DOHH2 (cell line): ENCODE results near the gene AFAP1L1.

Experiments
- H3F3A ChIP-seq: fragments of 200-600 bp; sonication (generic), shearing (Covaris generic); 2 replicates; pipeline ENCODE4 v1.6.0; 2016; ENCODE audit warnings: antibody characterized with exemption, mild to moderate bottlenecking; ENCODE audit not compliant: control insufficient read depth, insufficient read depth
- H3K27ac ChIP-seq: fragments of 200-600 bp; sonication (generic); 2 replicates; pipeline ENCODE4 v1.5.1; 2014; ENCODE audit warnings: low read depth, mild to moderate bottlenecking, low read length, moderate library complexity
- H3K27me3 ChIP-seq: fragments of 200-600 bp; sonication (generic); 2 replicates; pipeline ENCODE4 v1.6.1; 2014; ENCODE audit warnings: mild to moderate bottlenecking, low read length, mixed read lengths; ENCODE audit not compliant: control insufficient read depth
- H3K36me3 ChIP-seq: fragments of 200-600 bp; sonication (generic); 2 replicates; pipeline ENCODE4 v1.6.1; 2014; ENCODE audit warnings: mild to moderate bottlenecking, low read length, moderate library complexity, mixed read lengths; ENCODE audit not compliant: control insufficient read depth
- H3K4me1 ChIP-seq: fragments of 200-600 bp; sonication (generic); 2 replicates; pipeline ENCODE4 v1.6.1; 2014; ENCODE audit warnings: mild to moderate bottlenecking, low read length, mixed read lengths; ENCODE audit not compliant: control insufficient read depth
- H3K4me2 ChIP-seq: fragments of 200-600 bp; sonication (generic); 2 replicates; pipeline ENCODE4 v1.6.0; 2014; ENCODE audit warnings: mild to moderate bottlenecking, low read length, moderate library complexity
- H3K4me3 ChIP-seq: fragments of 200-600 bp; sonication (generic); 2 replicates; pipeline ENCODE4 v1.5.1; 2014; ENCODE audit warnings: mild to moderate bottlenecking, low read length, mixed read lengths
- H3K79me2 ChIP-seq: fragments of 200-600 bp; sonication (generic); 2 replicates; pipeline ENCODE4 v1.6.1; 2014; ENCODE audit warnings: mild to moderate bottlenecking, low read length, mixed read lengths; ENCODE audit not compliant: control insufficient read depth
- H3K9me2 ChIP-seq: fragments of 200-600 bp; sonication (generic); replicated peaks from 2 replicates; pipeline ENCODE4 v1.6.1; 2014; ENCODE audit warnings: mild to moderate bottlenecking, low read length, mixed read lengths; ENCODE audit not compliant: control insufficient read depth
- H3K9me3 ChIP-seq: fragments of 200-600 bp; sonication (generic); 2 replicates; pipeline ENCODE4 v1.6.1; 2014; ENCODE audit warnings: antibody characterized with exemption, low read length, mixed read lengths; ENCODE audit not compliant: control insufficient read depth, insufficient read depth
- H4K20me1 ChIP-seq: fragments of 200-600 bp; sonication (generic); 2 replicates; pipeline ENCODE4 v1.6.0; 2014; ENCODE audit warnings: low read depth, mild to moderate bottlenecking, antibody characterized with exemption, low read length, moderate library complexity; ENCODE audit not compliant: control insufficient read depth, insufficient read depth
- EZH2phosphoT487 ChIP-seq: fragments of 200-600 bp; sonication (generic); IDR thresholded peaks from 2 replicates; pipeline ENCODE4 v1.6.1; 2017; ENCODE audit warnings: borderline replicate concordance, mild to moderate bottlenecking, antibody characterized with exemption, low read length, moderate library complexity, mixed read lengths
- TF ChIP-seq, protein P1 (sequence below): fragments of 200-600 bp; sonication (generic); IDR thresholded peaks from one replicate; pipeline ENCODE4 v1.5.1; 2014; ENCODE audit warnings: antibody characterized with exemption, mild to moderate bottlenecking, low read depth, low read length; ENCODE audit not compliant: poor library complexity, severe bottlenecking

AFAP1L1 gene

DNA sequence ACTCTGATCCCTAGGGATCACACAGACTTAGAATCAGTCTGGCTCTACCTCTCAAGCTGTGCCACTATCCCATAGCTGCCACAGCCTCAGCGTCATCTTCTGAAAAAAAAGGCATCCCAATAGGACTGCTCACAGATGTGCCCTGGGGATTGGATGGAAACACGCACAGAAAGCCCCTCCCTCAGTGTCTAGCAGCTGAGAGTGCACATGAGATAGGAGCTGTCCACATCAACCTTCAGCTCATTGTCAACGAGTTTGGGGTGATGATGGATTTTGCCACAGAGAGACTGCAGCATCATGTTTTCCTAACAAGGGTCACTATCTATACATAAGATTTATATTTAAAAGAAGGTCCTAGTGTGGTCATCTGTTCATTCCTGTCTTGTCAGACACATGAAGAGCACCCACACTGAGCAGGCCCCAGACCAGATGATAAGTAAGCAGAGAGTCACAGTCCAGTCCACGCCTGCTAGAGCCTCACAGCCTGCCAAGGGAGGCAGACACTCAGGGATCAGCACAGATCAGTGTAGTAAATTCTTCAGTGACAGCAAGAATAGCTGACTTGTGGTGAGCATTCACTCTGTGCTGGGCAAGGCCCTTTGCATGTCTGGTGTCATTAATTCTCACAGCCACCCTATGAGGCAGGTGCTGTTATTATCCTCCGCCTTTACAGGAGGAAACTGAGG is 25.8 kb downstream of the AFAP1L1 start:
- H3K79me2 ChIP-seq = no peaks in the 10 kb centered on the region
- no peak overlapping the region for H3K4me2 ChIP-seq
- no peaks in the 10 kb centered on the region for H3K27me3 ChIP-seq
- no peak overlapping the region for H3K27ac ChIP-seq
- no peaks in the 10 kb centered on the region for H4K20me1 ChIP-seq
- no peaks in the 10 kb centered on the region for H3K9me2 ChIP-seq
- peaks cover 27% of the 10 kb centered on the region for H3K4me1 ChIP-seq
- H3K9me3 ChIP-seq = no peaks in the 10 kb centered on the region
- TF ChIP-seq, protein P1, sequence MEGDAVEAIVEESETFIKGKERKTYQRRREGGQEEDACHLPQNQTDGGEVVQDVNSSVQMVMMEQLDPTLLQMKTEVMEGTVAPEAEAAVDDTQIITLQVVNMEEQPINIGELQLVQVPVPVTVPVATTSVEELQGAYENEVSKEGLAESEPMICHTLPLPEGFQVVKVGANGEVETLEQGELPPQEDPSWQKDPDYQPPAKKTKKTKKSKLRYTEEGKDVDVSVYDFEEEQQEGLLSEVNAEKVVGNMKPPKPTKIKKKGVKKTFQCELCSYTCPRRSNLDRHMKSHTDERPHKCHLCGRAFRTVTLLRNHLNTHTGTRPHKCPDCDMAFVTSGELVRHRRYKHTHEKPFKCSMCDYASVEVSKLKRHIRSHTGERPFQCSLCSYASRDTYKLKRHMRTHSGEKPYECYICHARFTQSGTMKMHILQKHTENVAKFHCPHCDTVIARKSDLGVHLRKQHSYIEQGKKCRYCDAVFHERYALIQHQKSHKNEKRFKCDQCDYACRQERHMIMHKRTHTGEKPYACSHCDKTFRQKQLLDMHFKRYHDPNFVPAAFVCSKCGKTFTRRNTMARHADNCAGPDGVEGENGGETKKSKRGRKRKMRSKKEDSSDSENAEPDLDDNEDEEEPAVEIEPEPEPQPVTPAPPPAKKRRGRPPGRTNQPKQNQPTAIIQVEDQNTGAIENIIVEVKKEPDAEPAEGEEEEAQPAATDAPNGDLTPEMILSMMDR = no peak
- no peak for TF ChIP-seq EZH2phosphoT487
- no peak overlapping the region for H3K4me3 ChIP-seq
- no peaks in the 10 kb centered on the region for H3K36me3 ChIP-seq
- H3F3A ChIP-seq = no peaks in the 10 kb centered on the region

DNA sequence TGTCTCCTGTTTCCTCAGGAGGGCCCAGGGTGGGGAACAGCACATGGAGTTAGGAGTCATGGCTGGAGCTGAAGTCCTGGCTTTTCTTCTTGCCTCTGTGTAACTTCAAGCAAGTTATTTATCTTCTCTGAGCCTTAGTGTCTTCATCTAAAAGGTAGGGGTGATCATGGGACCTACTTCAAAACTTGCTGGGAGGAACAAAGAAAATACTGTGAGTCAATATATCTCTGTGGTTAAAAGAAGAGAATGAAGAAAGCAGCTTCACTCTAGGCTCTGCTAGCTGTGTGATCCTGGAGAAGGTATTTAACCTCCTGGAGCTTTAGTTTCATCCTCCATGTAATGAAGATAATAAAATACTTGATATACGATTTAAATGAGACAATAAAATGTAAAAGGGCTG is 26.5 kb downstream of the AFAP1L1 start:
- Histone ChIP-seq H3K36me3 (no peaks in the 10 kb centered on the region), H3K4me1 (peaks cover 27% of the 10 kb centered on the region), H3F3A (no peaks in the 10 kb centered on the region), H3K79me2 (no peaks in the 10 kb centered on the region), H3K9me2 (no peaks in the 10 kb centered on the region), H3K9me3 (no peaks in the 10 kb centered on the region), H3K27me3 (no peaks in the 10 kb centered on the region), H3K4me2 (no peak overlapping the region), H3K27ac (no peak overlapping the region), H4K20me1 (no peaks in the 10 kb centered on the region), H3K4me3 (no peak overlapping the region)
- TF ChIP-seq, protein P1 = no peak
- TF ChIP-seq EZH2phosphoT487 = no peak

DNA sequence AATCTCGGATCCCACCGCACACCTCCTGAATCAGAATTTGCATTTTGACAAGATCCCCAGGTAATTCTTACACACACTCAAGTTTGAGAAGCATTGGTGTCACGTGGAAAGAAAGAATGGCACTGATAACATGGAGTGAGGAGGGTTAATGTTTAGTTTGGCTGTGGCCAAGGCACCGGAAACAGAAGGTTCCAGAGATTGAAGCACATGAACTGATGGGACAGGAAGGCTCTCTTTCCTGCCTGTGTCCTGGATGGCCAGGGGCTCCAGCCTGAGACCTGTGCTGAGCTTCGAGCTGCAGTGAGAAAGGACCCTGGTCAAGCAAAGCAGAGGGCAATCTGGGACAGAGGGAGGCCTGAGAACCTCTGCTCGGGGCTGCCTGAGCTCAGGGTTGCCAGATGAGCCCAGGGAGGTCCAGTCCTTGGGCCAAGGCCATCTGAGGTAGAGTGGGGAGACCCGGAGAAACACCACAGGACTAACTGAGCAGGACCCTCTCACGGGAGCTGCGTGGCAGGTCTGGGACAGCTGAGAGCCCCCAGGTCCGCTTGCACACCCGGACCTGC is 27.3 kb downstream of the AFAP1L1 start:
- Histone ChIP-seq H3F3A (no peaks in the 10 kb centered on the region), H3K79me2 (no peaks in the 10 kb centered on the region), H3K9me2 (no peaks in the 10 kb centered on the region), H3K27me3 (0 out of 2 replicates have a peak, but pooled peaks cover under 1% of the 10 kb centered on the region), H3K36me3 (no peaks in the 10 kb centered on the region), H4K20me1 (no peaks in the 10 kb centered on the region), H3K4me1 (peaks cover 27% of the 10 kb centered on the region), H3K9me3 (no peaks in the 10 kb centered on the region), H3K27ac (no peak overlapping the region), H3K4me3 (no peak overlapping the region), H3K4me2 (no peak overlapping the region)
- no peak for TF ChIP-seq EZH2phosphoT487
- TF ChIP-seq, protein P1 = no peak
